DMS 273 treated with DMSO at 0.1 percent for 48 hours (cell line): ENCODE measurements around the gene TREX2.
A peak's percentile ranks its signal among the peaks of the same experiment; 100 is the strongest.

Source experiments
- DNase-seq: peaks from one replicate; lab custom pipeline; 2025; lab: John Stamatoyannopoulos, UW

The TREX2 gene

GRCh38 chrX:153445856-153446635 lies at the start of gene TREX2:
Gene TREX2 (minus strand): TSS chrX:153446056. CDS start chrX:153445430, 626 bp downstream.
- DNase-seq, result no peak

- DNase-seq, result no peak
Measured at GRCh38 chrX:153495362-153495751, 49.5 kb upstream of the TREX2 start.

- peak; percentile 26 for DNase-seq
Measured at GRCh38 chrX:153494541-153495361, 48.9 kb upstream of the TREX2 start, which contains the start of gene BGN. Gene BGN (plus strand): TSS chrX:153494980. CDS start chrX:153504632, 9,652 bp downstream.

- DNase-seq, result no peak
Measured at GRCh38 chrX:153494061-153494460, 48.2 kb upstream of the TREX2 start.

- DNase-seq, result no peak
Measured at GRCh38 chrX:153493085-153493484, 47.2 kb upstream of the TREX2 start.

- no peak for DNase-seq
Measured at GRCh38 chrX:153492543-153492942, 46.7 kb upstream of the TREX2 start.

- DNase-seq, result no peak
Measured at GRCh38 chrX:153491918-153492317, 46.1 kb upstream of the TREX2 start.

GRCh38 chrX:153491351-153491914 lies 45.6 kb upstream of the TREX2 start:
- DNase-seq, result no peak

GRCh38 chrX:153490217-153490930 lies 44.5 kb upstream of the TREX2 start:
- no peak for DNase-seq

GRCh38 chrX:153488231-153488914 lies 42.5 kb upstream of the TREX2 start:
- DNase-seq, result no peak

GRCh38 chrX:153487590-153488071 lies 41.8 kb upstream of the TREX2 start:
- no peak for DNase-seq

- DNase-seq, result no peak
Measured at GRCh38 chrX:153486171-153486570, 40.3 kb upstream of the TREX2 start.

- no peak for DNase-seq
Measured at GRCh38 chrX:153485396-153486080, 39.7 kb upstream of the TREX2 start.

- DNase-seq, result no peak
Measured at GRCh38 chrX:153482376-153483015, 36.6 kb upstream of the TREX2 start.

- no peak for DNase-seq
Measured at GRCh38 chrX:153481043-153481442, 35.2 kb upstream of the TREX2 start.

GRCh38 chrX:153478746-153479145 lies 32.9 kb upstream of the TREX2 start:
- DNase-seq, result no peak

GRCh38 chrX:153477901-153478300 lies 32.0 kb upstream of the TREX2 start:
- no peak for DNase-seq

- no peak for DNase-seq
Measured at GRCh38 chrX:153477364-153477857, 31.6 kb upstream of the TREX2 start.

- peak; percentile 55 for DNase-seq
Measured at GRCh38 chrX:153476666-153477363, 31.0 kb upstream of the TREX2 start.
